ENCODE results near the gene CGREF1. TPM values are rescaled to one million over a fixed set of nuclear protein-coding genes. Genes with fewer than 3 reads are reported as not detected.
"Not testable (repeated sequence)": the region's sequence is repeated elsewhere in the genome, so short reads cannot be mapped to it uniquely, and the experiment has no call there.

The CGREF1 gene
- total RNA-seq, 1 experiment from 2014 or later: 4.0 TPM

DNA sequence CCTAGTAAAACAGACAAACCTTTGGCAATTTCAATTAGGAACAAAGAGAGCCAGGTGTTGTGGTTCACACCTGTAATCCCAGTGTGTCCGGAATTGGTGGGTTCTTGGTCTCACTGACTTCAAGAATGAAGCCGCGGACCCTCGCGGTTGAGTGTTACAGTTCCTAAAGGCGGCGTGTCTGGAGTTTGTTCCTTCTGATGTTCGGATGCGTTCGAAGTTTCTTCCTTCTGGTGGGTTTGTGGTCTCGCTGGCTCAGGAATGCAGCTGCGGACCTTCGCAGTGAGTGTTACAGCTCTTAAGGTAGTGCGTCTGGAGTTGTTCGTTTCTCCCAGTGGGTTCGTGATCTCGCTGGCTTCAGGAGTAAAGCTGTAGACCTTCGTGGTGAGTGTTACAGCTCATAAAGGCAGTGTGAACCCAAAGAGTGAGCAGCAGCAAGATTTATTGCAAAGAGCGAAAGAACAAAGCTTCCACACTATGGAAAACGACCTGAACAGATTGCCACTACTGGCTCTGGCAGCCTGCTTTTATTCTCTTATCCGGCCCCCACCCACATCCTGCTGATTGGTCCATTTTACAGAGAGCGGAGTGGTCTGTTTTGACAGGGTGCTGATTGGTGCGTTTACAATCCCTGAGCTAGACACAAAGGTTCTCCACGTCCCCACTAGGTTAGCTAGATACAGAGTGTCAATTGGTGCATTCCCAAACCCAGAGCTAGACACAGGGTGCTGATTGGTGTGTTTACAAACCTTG, 8.2 kb downstream of the CGREF1 start:
- H3K4me2 ChIP-seq (ENCODE audit: low read length); DNase-seq (ENCODE audit: low read depth, low spot score); H3K4me3 ChIP-seq (replicated peaks in 1 of 2; ENCODE audit: low read depth in 1 of 2, low read length in 2 of 2); ATAC-seq; H3K4me1 ChIP-seq (ENCODE audit: control insufficient read depth in 1 of 2, insufficient read depth in 2 of 2, low read length in 2 of 2); H3K27ac ChIP-seq (ENCODE audit: low read depth, low read length); POLR2A ChIA-PET; intact Hi-C loops (cut with micrococcal nuclease); H3K36me3 ChIP-seq (ENCODE audit: control insufficient read depth in 1 of 2, insufficient read depth in 2 of 2, low read length in 2 of 2); H3K79me2 ChIP-seq (ENCODE audit: insufficient read depth, low read length); BruUV-seq (replicated peaks); H4K20me1 ChIP-seq (ENCODE audit: insufficient read depth); H2AFZ ChIP-seq (ENCODE audit: low read depth, low read length, poor library complexity, severe bottlenecking); H3K9ac ChIP-seq (ENCODE audit: low read length); H3K9me2 ChIP-seq (ENCODE audit: insufficient read depth); H3K27me3 ChIP-seq (ENCODE audit: insufficient read depth, low read length); H3K9me3 ChIP-seq (ENCODE audit: control insufficient read depth in 1 of 2, insufficient read depth in 1 of 2, low read depth in 1 of 2, low read length in 2 of 2); RAD21 ChIA-PET (ENCODE audit: low non-redundant PET in 1 of 2, low total read pairs in 2 of 2, uncharacterized antibody in 2 of 2, unreplicated experiment in 2 of 2): not testable (repeated sequence)
- CTCF ChIA-PET: interaction anchor here (1.3 kb wide), 1 partner anchor 11 kb away, joined by 3 read pairs; no protein-coding TSS in a partner anchor

DNA sequence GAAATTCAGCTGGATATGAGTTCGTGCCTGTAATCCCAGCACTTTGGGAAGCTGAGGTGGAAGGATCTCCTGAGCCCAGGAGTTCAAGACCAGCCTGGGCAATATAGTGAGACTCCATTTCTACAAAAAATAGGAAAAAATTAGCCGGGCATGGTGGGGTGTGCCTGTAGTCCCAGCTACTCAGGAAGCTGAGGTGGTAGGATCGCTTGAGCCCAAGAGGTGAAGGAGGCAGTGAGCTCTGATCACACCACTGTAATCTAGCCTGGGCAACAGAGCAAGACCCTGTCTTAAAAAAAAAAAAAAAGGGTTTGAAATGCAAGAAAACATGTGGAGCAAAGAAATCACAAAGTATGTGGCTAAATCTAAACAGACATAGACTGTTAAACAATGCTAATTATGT, 9.8 kb downstream of the CGREF1 start:
- H3K9ac ChIP-seq (ENCODE audit: low read length): no peak overlapping the region
- no peak for TF ChIP-seq FOSL1 (IDR thresholded peaks at IDR 0.05; ENCODE audit: low read depth)
- no peak for TF ChIP-seq POLR2A (IDR thresholded peaks at IDR 0.05; ENCODE audit: borderline replicate concordance, extremely low read depth, insufficient read depth, insufficient read length)
- TF ChIP-seq SP1 (IDR thresholded peaks at IDR 0.05; ENCODE audit: low read depth): no peak
- TF ChIP-seq RAD21 (IDR thresholded peaks at IDR 0.05; ENCODE audit: low read depth): no peak
- no peaks in the 10 kb centered on the region for H3K4me1 ChIP-seq (ENCODE audit: control insufficient read depth in 1 of 2, insufficient read depth in 2 of 2, low read length in 2 of 2)
- DNase-seq (ENCODE audit: low read depth, low spot score) (no peak), ATAC-seq (no peak)
- ChIA-PET CTCF (interaction anchor here (1.4 kb wide), 2 partner anchors 23 to 83 kb away, joined by 4 read pairs; partner anchors contain the start of gene KHK), RAD21 (ENCODE audit: low non-redundant PET in 1 of 2, low total read pairs in 2 of 2, uncharacterized antibody in 2 of 2, unreplicated experiment in 2 of 2) (no interaction called here), POLR2A (no interaction called here)
- H3K27ac ChIP-seq (ENCODE audit: low read depth, low read length): no peak overlapping the region
- H2AFZ ChIP-seq (ENCODE audit: low read depth, low read length, poor library complexity, severe bottlenecking): no peak overlapping the region
- H3K27me3 ChIP-seq (ENCODE audit: insufficient read depth, low read length): no peaks in the 10 kb centered on the region
- no peak overlapping the region for H3K4me2 ChIP-seq (ENCODE audit: low read length)
- intact Hi-C loops (cut with micrococcal nuclease): no loop called here
- no peaks in the 10 kb centered on the region for H3K9me3 ChIP-seq (ENCODE audit: control insufficient read depth in 1 of 2, insufficient read depth in 1 of 2, low read depth in 1 of 2, low read length in 2 of 2)
- H3K79me2 ChIP-seq (ENCODE audit: insufficient read depth, low read length): no peaks in the 10 kb centered on the region
- H3K4me3 ChIP-seq (replicated peaks in 1 of 2; ENCODE audit: low read depth in 1 of 2, low read length in 2 of 2): no peak overlapping the region
- BruUV-seq (replicated peaks): no TSS peak
- H3K36me3 ChIP-seq (ENCODE audit: control insufficient read depth in 1 of 2, insufficient read depth in 2 of 2, low read length in 2 of 2): no peaks in the 10 kb centered on the region
- H3K9me2 ChIP-seq (ENCODE audit: insufficient read depth): no peaks in the 10 kb centered on the region
- no peaks in the 10 kb centered on the region for H4K20me1 ChIP-seq (ENCODE audit: insufficient read depth)

Data from HCT116 (cell line).